K562 (cell line): ENCODE data around the gene FHIT.

ENCODE experiments used
- ATF3 ChIP-seq, 2 experiments: fragments of 450-650 bp in 1 of 2; sonication (generic) in 1 of 2; formaldehyde crosslinking in 1 of 2; IDR thresholded peaks in 1 of 2; conservative IDR thresholded peaks in 1 of 2; 2 replicates each; pipeline versions ENCODE4 v1.6.1 to v1.8.1; 2016 to 2023; ENCODE audit warnings: mild to moderate bottlenecking in 2 of 2, moderate library complexity in 2 of 2, inconsistent platforms in 1 of 2, missing genetic modification reagents in 1 of 2
- CBFB ChIP-seq: sonication (generic); formaldehyde crosslinking; IDR thresholded peaks from 2 replicates; pipeline ENCODE4 v1.4.0; 2020; ENCODE audit warnings: mild to moderate bottlenecking, missing genetic modification reagents
- CTCF ChIP-seq, 3 experiments: IDR thresholded peaks in 2 of 3; conservative IDR thresholded peaks in 1 of 3; 2 replicates each; pipeline ENCODE4 v1.5.1; 2011 to 2012; ENCODE audit warnings: low read length in 3 of 3, mild to moderate bottlenecking in 3 of 3, control low read depth in 2 of 3, improper control_type of control experiment in 1 of 3, inconsistent platforms in 1 of 3, low read depth in 1 of 3, mixed read lengths in 1 of 3, moderate library complexity in 1 of 3; ENCODE audit not compliant: insufficient read depth in 2 of 3
- E2F4 ChIP-seq: sonication (generic); formaldehyde crosslinking; IDR thresholded peaks from 2 replicates; pipeline ENCODE4 v1.8.0; 2022; ENCODE audit warnings: mild to moderate bottlenecking, low read depth, missing genetic modification reagents
- ESRRB ChIP-seq: fragments of 250-450 bp; sonication (Bioruptor Pico); IDR thresholded peaks from 2 replicates; pipeline ENCODE4 v1.5.0; 2020; ENCODE audit warnings: mild to moderate bottlenecking, moderate library complexity, borderline replicate concordance
- FOSL1 ChIP-seq: fragments of 200-800 bp; sonication (Bioruptor generic); conservative IDR thresholded peaks from 2 replicates; pipeline ENCODE4 v1.6.1; 2016; ENCODE audit warnings: missing genetic modification characterization, missing compliant biosample characterization
- FOXM1 ChIP-seq, 2 experiments: fragments of 450-650 bp in 1 of 2; sonication (generic) in 1 of 2; formaldehyde crosslinking in 1 of 2; IDR thresholded peaks; 2 replicates each; pipeline versions ENCODE4 v1.6.1 to v1.9.0; 2017 to 2022; ENCODE audit warnings: low read depth in 2 of 2, mild to moderate bottlenecking in 2 of 2, missing genetic modification reagents in 1 of 2, moderate library complexity in 1 of 2
- GMEB1 ChIP-seq: fragments of 250-450 bp; sonication (Bioruptor Pico); IDR thresholded peaks from 2 replicates; pipeline ENCODE4 v1.4.0; 2020; ENCODE audit warnings: mild to moderate bottlenecking
- POLR2A ChIP-seq: fragments of 450-650 bp; conservative IDR thresholded peaks from 2 replicates; pipeline ENCODE4 v1.6.1; 2016
- RBBP5 ChIP-seq: fragments of 200-600 bp; sonication (generic); IDR thresholded peaks from 2 replicates; pipeline ENCODE4 v1.6.1; 2012; ENCODE audit warnings: borderline replicate concordance, mild to moderate bottlenecking, low read length, control low read depth, inconsistent platforms; ENCODE audit not compliant: insufficient read depth, poor library complexity, severe bottlenecking
- SIN3A ChIP-seq, 2 experiments: fragments of 150-350 bp in 1 of 2; IDR thresholded peaks; 2 replicates each; pipeline ENCODE4 v1.6.1; 2011 to 2016; ENCODE audit warnings: borderline replicate concordance in 2 of 2, low read depth in 2 of 2, low read length in 2 of 2, mild to moderate bottlenecking in 2 of 2, moderate library complexity in 2 of 2; ENCODE audit not compliant: control insufficient read depth in 1 of 2
- SMC3 ChIP-seq: conservative IDR thresholded peaks from 2 replicates; pipeline ENCODE4 v1.6.1; 2011; ENCODE audit warnings: low read depth, low read length, improper control_type of control experiment; ENCODE audit not compliant: insufficient read depth
- ZNF561 ChIP-seq: fragments of 450-650 bp; formaldehyde crosslinking; conservative IDR thresholded peaks from 2 replicates; pipeline ENCODE4 v1.4.0; 2020; ENCODE audit warnings: mild to moderate bottlenecking, moderate library complexity
- ZNF830 ChIP-seq: fragments of 250-450 bp; sonication (Bioruptor Pico); IDR thresholded peaks from 2 replicates; pipeline ENCODE4 v1.5.0; 2021; ENCODE audit warnings: mild to moderate bottlenecking

GRCh38 chr3:60513241-60513640, 738.0 kb downstream of the FHIT start:
- no peak for TF ChIP-seq ATF3 (IDR thresholded peaks at IDR 0.05)
- TF ChIP-seq ATF3 (CRISPR knock-in tag; conservative IDR thresholded peaks at IDR 0.05): no peak
- TF ChIP-seq FOSL1: no peak
- no peak for TF ChIP-seq ESRRB (CRISPR knock-in tag)
- no peak for TF ChIP-seq SMC3
- TF ChIP-seq FOXM1 (IDR thresholded peaks at IDR 0.05; ENCODE audit: low read depth): no peak
- no peak for TF ChIP-seq FOXM1 (CRISPR knock-in tag; IDR thresholded peaks at IDR 0.05; ENCODE audit: low read depth)
- no peak for TF ChIP-seq ZNF830 (CRISPR knock-in tag)
- TF ChIP-seq ZNF561 (CRISPR knock-in tag): no peak
- no peak for TF ChIP-seq E2F4
- TF ChIP-seq CTCF (IDR thresholded peaks at IDR 0.05 in 2 of 3, conservative IDR thresholded peaks at IDR 0.05 in 1 of 3; ENCODE audit: insufficient read depth in 2 of 3, low read depth in 1 of 3, low read length in 3 of 3): no peak
- TF ChIP-seq CBFB (CRISPR knock-in tag): no peak
- no peak for TF ChIP-seq POLR2A
- TF ChIP-seq RBBP5: no peak
- TF ChIP-seq GMEB1 (CRISPR knock-in tag): no peak
- no peak for TF ChIP-seq SIN3A (IDR thresholded peaks at IDR 0.05; ENCODE audit: borderline replicate concordance in 2 of 2, control insufficient read depth in 1 of 2, low read depth in 2 of 2, low read length in 2 of 2)
